CD4-positive, alpha-beta memory T cell (primary cell): ENCODE data around the gene PRKG1. TPM values are rescaled to one million over a fixed set of nuclear protein-coding genes. Genes with fewer than 3 reads are reported as not detected.

Source experiments
- CTCF ChIA-PET: fragments of 350-600 bp; sonication (Branson Sonifier 250); formaldehyde crosslinking; loops from one replicate; lab custom pipeline; 2021; ENCODE audit warnings: inconsistent platforms; ENCODE audit not compliant: partially characterized antibody; lab: Charles Lee
- POLR2A ChIA-PET: fragments of 350-600 bp; sonication (Branson Sonifier 250); formaldehyde crosslinking; loops from one replicate; lab custom pipeline; 2021; ENCODE audit not compliant: partially characterized antibody; lab: Charles Lee
- DNase-seq, 5 donors: peaks; one replicate each; pipeline versions ENCODE4 v3.0.0 to v3.0.0-alpha.2; 2020 to 2022; ENCODE audit warnings: mixed read lengths in 1 of 5
- H3K27ac ChIP-seq: one replicate; pipeline ENCODE4 v1.7.0; 2013; ENCODE audit warnings: low read depth, low read length
- H3K27me3 ChIP-seq: 2 replicates; pipeline ENCODE4 v1.7.0; 2013; ENCODE audit warnings: mild to moderate bottlenecking, low read length, moderate library complexity; ENCODE audit not compliant: insufficient read depth
- H3K36me3 ChIP-seq: 2 replicates; pipeline ENCODE4 v1.7.0; 2013; ENCODE audit warnings: mild to moderate bottlenecking, low read length, moderate library complexity; ENCODE audit not compliant: insufficient read depth
- H3K4me1 ChIP-seq: 2 replicates; pipeline ENCODE4 v1.7.0; 2013; ENCODE audit warnings: mild to moderate bottlenecking, low read length, moderate library complexity; ENCODE audit not compliant: insufficient read depth
- H3K4me3 ChIP-seq, 2 donors: one replicate each; pipeline ENCODE4 v1.7.0; 2013; ENCODE audit warnings: low read length in 2 of 2, mild to moderate bottlenecking in 1 of 2
- H3K9me3 ChIP-seq, 2 donors: one replicate each; pipeline ENCODE4 v1.7.0; 2013; ENCODE audit warnings: low read length in 2 of 2, control low read depth in 1 of 2; ENCODE audit not compliant: control insufficient read depth in 1 of 2
- H3K27ac Mint-ChIP-seq, 7 donors: one replicate each; pipeline ENCODE4 v1.8.0; 2020 to 2021; ENCODE audit warnings: mixed read lengths in 7 of 7, mild to moderate bottlenecking in 6 of 7, inconsistent platforms in 3 of 7, moderate library complexity in 3 of 7
- H3K27me3 Mint-ChIP-seq, 2 donors: one replicate each; pipeline ENCODE4 v1.8.0; 2020 to 2021; ENCODE audit warnings: mixed read lengths in 2 of 2
- H3K36me3 Mint-ChIP-seq, 2 donors: one replicate each; pipeline ENCODE4 v1.8.0; 2020 to 2021; ENCODE audit warnings: mixed read lengths in 2 of 2, inconsistent platforms in 1 of 2, mild to moderate bottlenecking in 1 of 2
- H3K4me1 Mint-ChIP-seq, 4 donors: one replicate each; pipeline ENCODE4 v1.8.0; 2020 to 2021; ENCODE audit warnings: mixed read lengths in 4 of 4, mild to moderate bottlenecking in 1 of 4
- H3K4me3 Mint-ChIP-seq, 8 donors: one replicate each; pipeline ENCODE4 v1.8.0; 2020 to 2021; ENCODE audit warnings: mixed read lengths in 8 of 8, mild to moderate bottlenecking in 7 of 8, moderate library complexity in 6 of 8, inconsistent platforms in 3 of 8
- H3K9me3 Mint-ChIP-seq, 8 donors: one replicate each; pipeline ENCODE4 v1.8.0; 2020 to 2021; ENCODE audit warnings: mixed read lengths in 8 of 8, mild to moderate bottlenecking in 5 of 8, inconsistent platforms in 3 of 8, moderate library complexity in 1 of 8
- intact Hi-C: fragments of 100-400 bp; cut with micrococcal nuclease; formaldehyde crosslinking; loops from one replicate; pipeline ENCODE4 v1.15.1; 2023
- polyA plus RNA-seq, 2 donors: library from polyadenylated mRNA; unstranded; fragments of 300-500 nt; fragmentation: Illumina TruSeq; gene quantifications; one replicate each; pipeline ENCODE4 v1.2.3, GENCODE V29; 2021
- total RNA-seq, 2 experiments: library from RNA; stranded (reverse); gene quantifications; one replicate each; pipeline ENCODE4 v1.2.3, GENCODE V29; 2021

The PRKG1 gene
- total and polyA plus RNA-seq, 4 experiments from 2014 or later = 0.06 to 0.20 TPM; not detected in 2

DNA sequence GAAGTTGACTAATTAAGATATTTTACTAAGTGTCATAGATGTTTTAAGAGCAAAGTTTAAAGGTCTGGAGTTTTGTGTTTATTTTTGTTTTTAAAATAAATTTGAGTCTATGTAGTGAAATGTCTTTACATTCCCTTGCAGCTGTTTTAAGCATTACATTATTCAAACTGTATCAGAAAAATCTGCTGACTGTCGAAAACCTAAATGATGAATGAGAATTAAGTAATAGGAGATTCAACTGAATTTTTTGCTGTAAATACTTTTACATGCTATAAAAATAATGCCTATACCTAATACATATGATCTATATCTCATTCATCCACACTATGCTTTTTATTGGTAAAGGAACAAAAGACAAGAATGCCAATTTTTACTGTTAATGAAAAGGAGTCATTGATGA, 397.9 kb downstream of the PRKG1 start:
- CTCF ChIA-PET = no interaction called here
- no peak for DNase-seq
- POLR2A ChIA-PET = no interaction called here
- no peaks in the 10 kb centered on the region for H3K27me3 Mint-ChIP-seq
- no peaks in the 10 kb centered on the region for H3K4me1 Mint-ChIP-seq
- intact Hi-C loops = no loop called here
- no peak overlapping the region for H3K27ac ChIP-seq
- no peaks in the 10 kb centered on the region for H3K9me3 ChIP-seq
- peaks cover 0 to 2% (median 0%) of the 10 kb centered on the region in 8 donors for H3K9me3 Mint-ChIP-seq
- no peak overlapping the region for H3K4me3 ChIP-seq
- H3K4me1 ChIP-seq = no peaks in the 10 kb centered on the region
- H3K36me3 ChIP-seq = no peaks in the 10 kb centered on the region
- no peaks in the 10 kb centered on the region for H3K27me3 ChIP-seq
- no peak overlapping the region for H3K27ac Mint-ChIP-seq
- no peaks in the 10 kb centered on the region for H3K36me3 Mint-ChIP-seq
- H3K4me3 Mint-ChIP-seq = no peak overlapping the region

DNA sequence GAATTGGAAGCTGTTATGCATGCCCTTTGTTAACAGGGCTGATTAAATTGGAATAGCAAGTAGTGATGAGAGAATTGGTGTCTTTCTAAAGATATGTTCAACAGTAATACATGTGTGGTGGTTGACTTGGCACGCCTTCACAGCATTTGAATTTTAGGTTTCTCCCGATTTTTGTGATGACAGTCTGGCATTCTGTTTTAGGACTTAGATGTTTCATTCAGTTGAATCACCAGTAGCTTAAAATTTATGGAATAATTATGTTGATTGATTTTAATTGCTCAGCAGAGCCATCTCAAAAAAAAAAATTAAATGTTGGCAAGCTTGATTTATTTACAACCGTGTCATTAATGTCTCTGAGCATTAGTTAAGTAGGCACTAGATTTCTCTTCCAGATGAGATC, 405.4 kb downstream of the PRKG1 start:
- DNase-seq = no peak
- ChIA-PET CTCF (no interaction called here), POLR2A (no interaction called here)
- intact Hi-C loops = no loop called here
- Mint-ChIP-seq H3K36me3 (no peaks in the 10 kb centered on the region), H3K4me3 (no peak overlapping the region), H3K27me3 (no peaks in the 10 kb centered on the region), H3K9me3 (peaks cover 0 to 2% (median 0%) of the 10 kb centered on the region in 8 donors), H3K27ac (no peak overlapping the region), H3K4me1 (no peaks in the 10 kb centered on the region)
- no peak overlapping the region for H3K4me3 ChIP-seq
- no peak overlapping the region for H3K27ac ChIP-seq
- no peaks in the 10 kb centered on the region for H3K4me1 ChIP-seq
- no peaks in the 10 kb centered on the region for H3K36me3 ChIP-seq
- H3K9me3 ChIP-seq = no peaks in the 10 kb centered on the region
- no peaks in the 10 kb centered on the region for H3K27me3 ChIP-seq

DNA sequence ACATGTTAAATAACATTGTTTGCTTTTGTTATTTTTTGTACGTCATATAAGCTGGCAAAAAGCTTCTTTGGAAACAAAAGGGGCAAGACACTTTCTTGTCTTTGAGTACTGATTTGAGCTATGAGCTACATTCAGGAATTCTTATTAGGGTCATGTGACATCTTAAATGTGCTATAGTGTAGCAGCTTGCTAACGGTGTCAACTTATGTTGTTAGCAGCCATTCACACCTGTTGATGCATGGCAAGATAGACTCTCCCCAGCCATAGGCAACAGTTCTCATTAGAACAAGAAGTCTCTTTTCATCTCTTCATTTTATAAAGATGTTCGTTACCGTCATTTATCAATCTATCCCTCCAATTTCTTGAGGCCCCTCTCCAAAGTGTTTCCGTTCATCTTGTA, 411.4 kb downstream of the PRKG1 start:
- Mint-ChIP-seq H3K9me3 (peaks cover 0 to 2% (median 0%) of the 10 kb centered on the region in 8 donors), H3K27me3 (no peaks in the 10 kb centered on the region), H3K36me3 (no peaks in the 10 kb centered on the region), H3K27ac (no peak overlapping the region), H3K4me1 (no peaks in the 10 kb centered on the region), H3K4me3 (no peak overlapping the region)
- Histone ChIP-seq H3K4me1 (no peaks in the 10 kb centered on the region), H3K27ac (no peak overlapping the region), H3K36me3 (no peaks in the 10 kb centered on the region), H3K27me3 (no peaks in the 10 kb centered on the region), H3K9me3 (peaks cover 0 to under 1% of the 10 kb centered on the region in 2 donors), H3K4me3 (no peak overlapping the region)
- DNase-seq = no peak
- CTCF ChIA-PET = no interaction called here
- POLR2A ChIA-PET = no interaction called here
- intact Hi-C loops = no loop called here

DNA sequence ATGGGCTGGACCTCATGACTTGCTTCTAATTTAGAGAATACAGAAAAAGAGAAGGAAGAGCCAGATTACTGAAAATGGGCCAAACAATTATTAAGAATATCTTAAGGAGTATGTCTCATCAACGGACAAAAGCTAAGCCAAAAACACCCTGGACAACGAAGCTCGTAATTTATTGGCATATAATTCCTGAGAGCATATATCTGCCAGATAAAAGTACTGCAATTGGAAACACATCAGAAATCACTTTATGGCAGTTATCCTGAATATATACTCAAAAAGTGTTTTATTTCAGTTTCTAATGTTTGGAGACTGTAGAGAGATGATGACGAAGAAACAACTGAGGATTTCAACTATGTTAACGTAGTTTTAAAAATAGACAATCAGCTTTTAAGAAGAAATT, 413.3 kb downstream of the PRKG1 start:
- Mint-ChIP-seq H3K27ac (no peak overlapping the region), H3K27me3 (no peaks in the 10 kb centered on the region), H3K9me3 (peaks cover 0 to 2% (median 0%) of the 10 kb centered on the region in 8 donors), H3K4me1 (no peaks in the 10 kb centered on the region), H3K36me3 (no peaks in the 10 kb centered on the region), H3K4me3 (no peak overlapping the region)
- Histone ChIP-seq H3K9me3 (peaks cover 0 to 3% of the 10 kb centered on the region in 2 donors), H3K27me3 (no peaks in the 10 kb centered on the region), H3K4me1 (no peaks in the 10 kb centered on the region), H3K4me3 (no peak overlapping the region), H3K36me3 (no peaks in the 10 kb centered on the region), H3K27ac (no peak overlapping the region)
- ChIA-PET CTCF (no interaction called here), POLR2A (no interaction called here)
- intact Hi-C loops = no loop called here
- DNase-seq = no peak

- no peaks in the 10 kb centered on the region for H3K36me3 ChIP-seq
- H3K9me3 ChIP-seq = peaks cover 0 to 3% of the 10 kb centered on the region in 2 donors
- no peaks in the 10 kb centered on the region for H3K27me3 ChIP-seq
- POLR2A ChIA-PET = no interaction called here
- Mint-ChIP-seq H3K9me3 (peaks cover 0 to 2% (median 0%) of the 10 kb centered on the region in 8 donors), H3K27ac (no peak overlapping the region), H3K27me3 (no peaks in the 10 kb centered on the region), H3K4me1 (no peaks in the 10 kb centered on the region), H3K4me3 (no peak overlapping the region), H3K36me3 (no peaks in the 10 kb centered on the region)
- intact Hi-C loops = no loop called here
- CTCF ChIA-PET = no interaction called here
- DNase-seq = no peak
- no peak overlapping the region for H3K4me3 ChIP-seq
- no peak overlapping the region for H3K27ac ChIP-seq
- H3K4me1 ChIP-seq = no peaks in the 10 kb centered on the region
These were observed 414.6 kb downstream of the PRKG1 start for GRCh38 chr10:51488766-51489408.

GRCh38 chr10:51498424-51498823, 424.1 kb downstream of the PRKG1 start:
- Histone ChIP-seq H3K27ac (no peak overlapping the region), H3K4me1 (no peaks in the 10 kb centered on the region), H3K36me3 (no peaks in the 10 kb centered on the region), H3K27me3 (no peaks in the 10 kb centered on the region), H3K4me3 (no peak overlapping the region), H3K9me3 (no peaks in the 10 kb centered on the region)
- Mint-ChIP-seq H3K4me3 (no peak overlapping the region), H3K4me1 (no peaks in the 10 kb centered on the region), H3K27ac (no peak overlapping the region), H3K36me3 (no peaks in the 10 kb centered on the region), H3K9me3 (peaks cover 0 to 2% (median 0%) of the 10 kb centered on the region in 8 donors), H3K27me3 (no peaks in the 10 kb centered on the region)
- DNase-seq = no peak
- ChIA-PET POLR2A (no interaction called here), CTCF (interaction anchor here (1.0 kb wide), 1 partner anchor 15 kb away, joined by 4 read pairs; no protein-coding TSS in a partner anchor)
- intact Hi-C loops = no loop called here

DNA sequence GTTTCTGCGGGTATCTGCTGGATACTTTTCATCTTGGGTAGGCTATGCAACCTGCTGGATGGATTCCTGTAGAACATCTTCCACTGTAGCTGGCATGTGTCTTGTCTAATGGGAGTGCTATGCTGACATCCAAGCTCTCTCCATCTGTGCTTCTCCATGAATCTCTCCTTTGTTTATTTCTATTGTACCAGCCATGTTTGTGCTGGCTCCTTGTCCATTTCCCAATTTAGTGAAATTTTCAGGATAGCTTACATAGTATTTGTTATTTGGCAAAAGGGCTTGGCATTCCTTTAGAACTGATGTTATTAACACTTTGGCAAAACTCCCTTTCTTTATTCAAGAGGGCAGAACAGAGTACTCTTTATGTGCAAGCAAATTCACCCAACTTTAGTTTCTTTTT, 427.1 kb downstream of the PRKG1 start:
- Histone ChIP-seq H3K9me3 (no peaks in the 10 kb centered on the region), H3K27ac (no peak overlapping the region), H3K4me3 (no peak overlapping the region), H3K27me3 (no peaks in the 10 kb centered on the region), H3K4me1 (no peaks in the 10 kb centered on the region), H3K36me3 (no peaks in the 10 kb centered on the region)
- Mint-ChIP-seq H3K4me3 (no peak overlapping the region), H3K27ac (no peak overlapping the region), H3K36me3 (no peaks in the 10 kb centered on the region), H3K4me1 (no peaks in the 10 kb centered on the region), H3K9me3 (peaks cover 0 to 2% (median 0%) of the 10 kb centered on the region in 8 donors), H3K27me3 (no peaks in the 10 kb centered on the region)
- POLR2A ChIA-PET = no interaction called here
- intact Hi-C loops = no loop called here
- no peak for DNase-seq
- CTCF ChIA-PET = no interaction called here
